ENCODE results near the gene THOC1. TPM values are rescaled to one million over a fixed set of nuclear protein-coding genes. Genes with fewer than 3 reads are reported as not detected.

Gene THOC1
- total and polyA plus RNA-seq, 2 experiments from 2014 or later: 73.0 to 108 TPM

DNA sequence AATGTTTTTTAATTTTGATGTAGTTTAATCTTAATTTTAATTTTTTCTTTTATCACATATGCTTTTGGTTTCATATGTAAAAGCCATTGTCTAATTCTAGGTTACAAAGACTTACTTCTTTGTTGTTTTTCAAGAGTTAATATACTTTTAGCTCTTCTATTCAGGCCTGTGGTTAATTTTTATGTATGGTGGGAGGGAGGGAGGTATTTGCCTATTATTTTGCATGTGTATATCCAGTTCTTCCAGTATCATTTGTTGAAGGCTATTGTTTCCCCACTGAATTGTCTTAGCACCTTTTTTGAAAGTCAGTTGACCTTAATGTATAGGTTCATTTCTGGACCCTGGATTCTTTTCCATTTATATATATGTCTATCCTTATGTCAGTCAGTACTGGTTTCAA, 86.1 kb downstream of the THOC1 start (continued):
- TF ChIP-seq STAT1 (IDR thresholded peaks at IDR 0.05; ENCODE audit: unreplicated experiment): no peak
- no peak for TF ChIP-seq POLR2AphosphoS5 (IDR thresholded peaks at IDR 0.05; ENCODE audit: low read depth)
- TF ChIP-seq, protein P1, sequence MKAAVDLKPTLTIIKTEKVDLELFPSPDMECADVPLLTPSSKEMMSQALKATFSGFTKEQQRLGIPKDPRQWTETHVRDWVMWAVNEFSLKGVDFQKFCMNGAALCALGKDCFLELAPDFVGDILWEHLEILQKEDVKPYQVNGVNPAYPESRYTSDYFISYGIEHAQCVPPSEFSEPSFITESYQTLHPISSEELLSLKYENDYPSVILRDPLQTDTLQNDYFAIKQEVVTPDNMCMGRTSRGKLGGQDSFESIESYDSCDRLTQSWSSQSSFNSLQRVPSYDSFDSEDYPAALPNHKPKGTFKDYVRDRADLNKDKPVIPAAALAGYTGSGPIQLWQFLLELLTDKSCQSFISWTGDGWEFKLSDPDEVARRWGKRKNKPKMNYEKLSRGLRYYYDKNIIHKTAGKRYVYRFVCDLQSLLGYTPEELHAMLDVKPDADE (IDR thresholded peaks at IDR 0.05): no peak
- TF ChIP-seq, protein P2, sequence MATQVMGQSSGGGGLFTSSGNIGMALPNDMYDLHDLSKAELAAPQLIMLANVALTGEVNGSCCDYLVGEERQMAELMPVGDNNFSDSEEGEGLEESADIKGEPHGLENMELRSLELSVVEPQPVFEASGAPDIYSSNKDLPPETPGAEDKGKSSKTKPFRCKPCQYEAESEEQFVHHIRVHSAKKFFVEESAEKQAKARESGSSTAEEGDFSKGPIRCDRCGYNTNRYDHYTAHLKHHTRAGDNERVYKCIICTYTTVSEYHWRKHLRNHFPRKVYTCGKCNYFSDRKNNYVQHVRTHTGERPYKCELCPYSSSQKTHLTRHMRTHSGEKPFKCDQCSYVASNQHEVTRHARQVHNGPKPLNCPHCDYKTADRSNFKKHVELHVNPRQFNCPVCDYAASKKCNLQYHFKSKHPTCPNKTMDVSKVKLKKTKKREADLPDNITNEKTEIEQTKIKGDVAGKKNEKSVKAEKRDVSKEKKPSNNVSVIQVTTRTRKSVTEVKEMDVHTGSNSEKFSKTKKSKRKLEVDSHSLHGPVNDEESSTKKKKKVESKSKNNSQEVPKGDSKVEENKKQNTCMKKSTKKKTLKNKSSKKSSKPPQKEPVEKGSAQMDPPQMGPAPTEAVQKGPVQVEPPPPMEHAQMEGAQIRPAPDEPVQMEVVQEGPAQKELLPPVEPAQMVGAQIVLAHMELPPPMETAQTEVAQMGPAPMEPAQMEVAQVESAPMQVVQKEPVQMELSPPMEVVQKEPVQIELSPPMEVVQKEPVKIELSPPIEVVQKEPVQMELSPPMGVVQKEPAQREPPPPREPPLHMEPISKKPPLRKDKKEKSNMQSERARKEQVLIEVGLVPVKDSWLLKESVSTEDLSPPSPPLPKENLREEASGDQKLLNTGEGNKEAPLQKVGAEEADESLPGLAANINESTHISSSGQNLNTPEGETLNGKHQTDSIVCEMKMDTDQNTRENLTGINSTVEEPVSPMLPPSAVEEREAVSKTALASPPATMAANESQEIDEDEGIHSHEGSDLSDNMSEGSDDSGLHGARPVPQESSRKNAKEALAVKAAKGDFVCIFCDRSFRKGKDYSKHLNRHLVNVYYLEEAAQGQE (IDR thresholded peaks at IDR 0.05; ENCODE audit: unreplicated experiment): no peak
- TF ChIP-seq JUNB (IDR thresholded peaks at IDR 0.05; ENCODE audit: unreplicated experiment): no peak
- no peak for TF ChIP-seq ZNF331 (CRISPR knock-in tag; IDR thresholded peaks at IDR 0.05; ENCODE audit: low read depth)

DNA sequence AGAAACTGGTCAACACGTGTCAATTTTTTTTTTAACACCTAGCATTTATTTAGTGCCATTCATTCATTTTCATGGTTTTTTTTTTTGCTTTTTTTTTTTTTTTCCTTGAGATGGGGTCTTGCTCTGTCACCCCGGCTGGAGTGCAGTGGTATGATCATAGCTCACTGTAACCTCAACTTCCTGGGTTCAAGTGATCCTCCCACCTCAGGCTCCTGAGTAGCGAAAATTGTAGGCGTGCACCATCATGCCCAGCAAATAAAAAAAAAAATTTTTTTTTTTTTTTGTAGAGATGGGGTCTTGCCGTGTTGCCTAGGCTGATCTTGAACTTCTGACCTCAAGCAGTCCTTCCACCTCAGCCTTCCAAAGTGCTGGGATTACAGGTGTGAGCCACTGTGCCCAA, 88.3 kb downstream of the THOC1 start:
- Mint-ChIP-seq H3K27me3 (ENCODE audit: insufficient read depth, low read depth, poor library complexity) (peaks cover 2% of the 10 kb centered on the region), H3K4me1 (no peaks in the 10 kb centered on the region), H3K36me3 (ENCODE audit: low read depth) (peaks cover 24% of the 10 kb centered on the region), H3K27ac (no peak overlapping the region), H3K9me3 (no peaks in the 10 kb centered on the region; the same call in 2 of the 3 replicates), H3K4me3 (no peak overlapping the region)
- Histone ChIP-seq H3K4me2 (no peak overlapping the region), H4K20me1 (replicated peaks; ENCODE audit: insufficient read depth) (peaks cover 8% of the 10 kb centered on the region; the same call in 1 of the 2 replicates), H3K4me3 (no peak overlapping the region), H3K79me2 (replicated peaks; ENCODE audit: insufficient read depth) (peaks cover 77% of the 10 kb centered on the region), H3K9me2 (ENCODE audit: insufficient read depth) (no peaks in the 10 kb centered on the region), H3K27ac (ENCODE audit: low read depth) (no peak overlapping the region), H2AFZ (no peak overlapping the region), H3K27me3 (ENCODE audit: insufficient read depth) (no peaks in the 10 kb centered on the region), H3K36me3 (ENCODE audit: insufficient read depth) (peaks cover 16% of the 10 kb centered on the region), H3K4me1 (ENCODE audit: insufficient read depth) (no peaks in the 10 kb centered on the region), H3F3A (replicated peaks; ENCODE audit: low read depth) (no peaks in the 10 kb centered on the region)
- DNase-seq (ENCODE audit: low spot score) (no peak), ATAC-seq (no peak)
- TF ChIP-seq, protein P3, sequence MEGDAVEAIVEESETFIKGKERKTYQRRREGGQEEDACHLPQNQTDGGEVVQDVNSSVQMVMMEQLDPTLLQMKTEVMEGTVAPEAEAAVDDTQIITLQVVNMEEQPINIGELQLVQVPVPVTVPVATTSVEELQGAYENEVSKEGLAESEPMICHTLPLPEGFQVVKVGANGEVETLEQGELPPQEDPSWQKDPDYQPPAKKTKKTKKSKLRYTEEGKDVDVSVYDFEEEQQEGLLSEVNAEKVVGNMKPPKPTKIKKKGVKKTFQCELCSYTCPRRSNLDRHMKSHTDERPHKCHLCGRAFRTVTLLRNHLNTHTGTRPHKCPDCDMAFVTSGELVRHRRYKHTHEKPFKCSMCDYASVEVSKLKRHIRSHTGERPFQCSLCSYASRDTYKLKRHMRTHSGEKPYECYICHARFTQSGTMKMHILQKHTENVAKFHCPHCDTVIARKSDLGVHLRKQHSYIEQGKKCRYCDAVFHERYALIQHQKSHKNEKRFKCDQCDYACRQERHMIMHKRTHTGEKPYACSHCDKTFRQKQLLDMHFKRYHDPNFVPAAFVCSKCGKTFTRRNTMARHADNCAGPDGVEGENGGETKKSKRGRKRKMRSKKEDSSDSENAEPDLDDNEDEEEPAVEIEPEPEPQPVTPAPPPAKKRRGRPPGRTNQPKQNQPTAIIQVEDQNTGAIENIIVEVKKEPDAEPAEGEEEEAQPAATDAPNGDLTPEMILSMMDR (conservative IDR thresholded peaks at IDR 0.05; ENCODE audit: low read depth in 2 of 2): no peak
- TF ChIP-seq EZH2 (IDR thresholded peaks at IDR 0.05; ENCODE audit: low read depth, unreplicated experiment): no peak
- TF ChIP-seq STAT1 (IDR thresholded peaks at IDR 0.05; ENCODE audit: unreplicated experiment): no peak
- TF ChIP-seq POLR2AphosphoS5 (IDR thresholded peaks at IDR 0.05; ENCODE audit: low read depth): no peak
- no peak for TF ChIP-seq EZH2phosphoT487 (IDR thresholded peaks at IDR 0.05; ENCODE audit: unreplicated experiment)
- TF ChIP-seq, protein P1 (IDR thresholded peaks at IDR 0.05): no peak
- no peak for TF ChIP-seq ZNF331 (CRISPR knock-in tag; IDR thresholded peaks at IDR 0.05; ENCODE audit: low read depth)
- TF ChIP-seq CREB1 (CRISPR knock-in tag; IDR thresholded peaks at IDR 0.05; ENCODE audit: low read depth): no peak
- TF ChIP-seq ZNF114 (CRISPR knock-in tag; IDR thresholded peaks at IDR 0.05): no peak
- TF ChIP-seq, protein P2 (IDR thresholded peaks at IDR 0.05; ENCODE audit: unreplicated experiment): no peak
- no peak for TF ChIP-seq JUNB (IDR thresholded peaks at IDR 0.05; ENCODE audit: unreplicated experiment)

Measured in GM23338 (cell line).